Measurements from ENCODE around the gene CCL26. TPM values are rescaled to one million over a fixed set of nuclear protein-coding genes. Genes with fewer than 3 reads are reported as not detected.
"Not testable (repeated sequence)": the region's sequence is repeated elsewhere in the genome, so short reads cannot be mapped to it uniquely, and the experiment has no call there.

CCL26 gene
- total RNA-seq, 1 experiment from 2014 or later = 0.36 TPM

GRCh38 chr7:75792567-75792966, 20.6 kb upstream of the CCL26 start:
- not testable (repeated sequence) for DNase-seq (ENCODE audit: low read depth)

- DNase-seq (ENCODE audit: low read depth) = no peak
Observed at GRCh38 chr7:75789361-75789924, 17.4 kb upstream of the CCL26 start.

GRCh38 chr7:75788154-75788847, 16.3 kb upstream of the CCL26 start:
- DNase-seq (ENCODE audit: low read depth) = not testable (repeated sequence)

- not testable (repeated sequence) for DNase-seq (ENCODE audit: low read depth)
Observed at GRCh38 chr7:75783058-75783457, 11.0 kb upstream of the CCL26 start.

- not testable (repeated sequence) for DNase-seq (ENCODE audit: low read depth)
Observed at GRCh38 chr7:75780647-75781273, 8.7 kb upstream of the CCL26 start.

- DNase-seq (ENCODE audit: low read depth) = peak; percentile 43
Observed at GRCh38 chr7:75779516-75779915, 7.5 kb upstream of the CCL26 start.

GRCh38 chr7:75779035-75779434, 7.0 kb upstream of the CCL26 start:
- not testable (repeated sequence) for DNase-seq (ENCODE audit: low read depth)

- DNase-seq (ENCODE audit: low read depth) = peak; percentile 96
Observed at GRCh38 chr7:75776295-75776971, 4.4 kb upstream of the CCL26 start.

GRCh38 chr7:75773958-75774357, 1.9 kb upstream of the CCL26 start:
- peak; percentile 10 for DNase-seq (ENCODE audit: low read depth)

GRCh38 chr7:75771224-75771623, 787 bp downstream of the CCL26 start:
- DNase-seq (ENCODE audit: low read depth) = peak; percentile 58

GRCh38 chr7:75762350-75762917, 9.6 kb downstream of the CCL26 start:
- DNase-seq (ENCODE audit: low read depth) = peak; percentile 73

- DNase-seq (ENCODE audit: low read depth) = not testable (repeated sequence)
Observed at GRCh38 chr7:75761801-75762200, 10.2 kb downstream of the CCL26 start.

- DNase-seq (ENCODE audit: low read depth) = no peak
Observed at GRCh38 chr7:75758491-75758890, 13.5 kb downstream of the CCL26 start.

GRCh38 chr7:75757860-75758259, 14.2 kb downstream of the CCL26 start:
- DNase-seq (ENCODE audit: low read depth) = no peak

- DNase-seq (ENCODE audit: low read depth) = peak; percentile 50
Observed at GRCh38 chr7:75756991-75757676, 14.9 kb downstream of the CCL26 start.

GRCh38 chr7:75756206-75756990, 15.6 kb downstream of the CCL26 start:
- DNase-seq (ENCODE audit: low read depth) = no peak

- DNase-seq (ENCODE audit: low read depth) = no peak
Observed at GRCh38 chr7:75743455-75743859, 28.6 kb downstream of the CCL26 start.

GRCh38 chr7:75740846-75741497, 31.0 kb downstream of the CCL26 start:
- no peak for DNase-seq (ENCODE audit: low read depth)

- no peak for DNase-seq (ENCODE audit: low read depth)
Observed at GRCh38 chr7:75739796-75740672, 32.0 kb downstream of the CCL26 start.
